NCI-H510A treated with DMSO at 0.1 percent for 48 hours (cell line): Measurements from ENCODE around the gene P2RX4.
"Not testable (repeated sequence)": the region's sequence is repeated elsewhere in the genome, so short reads cannot be mapped to it uniquely, and the experiment has no call there.

ENCODE experiments used
- DNase-seq: peaks from one replicate; lab custom pipeline; 2025; lab: John Stamatoyannopoulos, UW

P2RX4 gene

GRCh38 chr12:121223292-121224285 is 13.7 kb downstream of the P2RX4 start:
- no peak for DNase-seq

GRCh38 chr12:121224591-121224990 is 14.7 kb downstream of the P2RX4 start:
- DNase-seq, result no peak

GRCh38 chr12:121226399-121226798 is 16.5 kb downstream of the P2RX4 start:
- no peak for DNase-seq

- not testable (repeated sequence) for DNase-seq
These were observed 16.9 kb downstream of the P2RX4 start for GRCh38 chr12:121226871-121227270.

- peak; percentile 93 for DNase-seq
These were observed 17.4 kb downstream of the P2RX4 start for GRCh38 chr12:121227294-121227693.

GRCh38 chr12:121228919-121229665 is 19.2 kb downstream of the P2RX4 start:
- DNase-seq, result no peak

- DNase-seq, result peak; percentile 82
These were observed 20.1 kb downstream of the P2RX4 start for GRCh38 chr12:121229826-121230537.

GRCh38 chr12:121230538-121230907 is 20.6 kb downstream of the P2RX4 start:
- DNase-seq, result no peak

GRCh38 chr12:121232163-121232562 is 22.2 kb downstream of the P2RX4 start:
- DNase-seq, result no peak

GRCh38 chr12:121232977-121233627 is 23.2 kb downstream of the P2RX4 start:
- no peak for DNase-seq

- DNase-seq, result no peak
These were observed 23.7 kb downstream of the P2RX4 start for GRCh38 chr12:121233628-121234020.

GRCh38 chr12:121236776-121237175 is 26.8 kb downstream of the P2RX4 start:
- no peak for DNase-seq

- DNase-seq, result no peak
These were observed 27.5 kb downstream of the P2RX4 start for GRCh38 chr12:121237415-121237814.

- peak; percentile 80 for DNase-seq
These were observed 28.2 kb downstream of the P2RX4 start for GRCh38 chr12:121238086-121238485.

GRCh38 chr12:121238604-121239350 is 28.8 kb downstream of the P2RX4 start:
- peak; percentile 94 for DNase-seq

GRCh38 chr12:121239351-121240061 is 29.6 kb downstream of the P2RX4 start:
- DNase-seq, result no peak

- no peak for DNase-seq
These were observed 30.1 kb downstream of the P2RX4 start for GRCh38 chr12:121240062-121240420.

- no peak for DNase-seq
These were observed 30.7 kb downstream of the P2RX4 start for GRCh38 chr12:121240484-121241101.

GRCh38 chr12:121241156-121241970 is 31.4 kb downstream of the P2RX4 start:
- peak; percentile 43 for DNase-seq
